Kidney epithelial cell (primary cell): ENCODE data around the gene CLCN2. TPM values are rescaled to one million over a fixed set of nuclear protein-coding genes. Genes with fewer than 3 reads are reported as not detected.
A peak's percentile ranks its signal among the peaks of the same experiment; 100 is the strongest.

Experiments used
- DNase-seq: peaks from one replicate; pipeline ENCODE4 v3.0.0-alpha.2; 2010; ENCODE audit warnings: low read depth
- H3K27me3 ChIP-seq: 2 replicates; pipeline ENCODE4 v1.6.0; 2011; ENCODE audit warnings: low read length; ENCODE audit not compliant: control insufficient read depth, insufficient read depth
- H3K36me3 ChIP-seq: 2 replicates; pipeline ENCODE4 v1.5.1; 2011; ENCODE audit warnings: low read length; ENCODE audit not compliant: control insufficient read depth, insufficient read depth
- H3K4me3 ChIP-seq: 2 replicates; pipeline ENCODE4 v1.5.1; 2011; ENCODE audit warnings: low read depth, mild to moderate bottlenecking, control low read depth, low read length
- CTCF ChIP-seq: IDR thresholded peaks from 2 replicates; pipeline ENCODE4 v1.5.1; 2011; ENCODE audit warnings: mild to moderate bottlenecking, moderate library complexity, low read length, control low read depth, inconsistent platforms; ENCODE audit not compliant: insufficient read depth, poor library complexity, severe bottlenecking
- total RNA-seq: library from RNA; depleted of rRNA; stranded (reverse); fragments of >200 nt; gene quantifications from 2 replicates; pipeline ENCODE4 v1.2.3, GENCODE V29; 2015

CLCN2 gene
- total RNA-seq, 1 donor from 2014 or later = 2.6 TPM

GRCh38 chr3:184357248-184358123 lies 3.9 kb downstream of the CLCN2 start:
- H3K27me3 ChIP-seq = no peaks in the 10 kb centered on the region
- no peak for TF ChIP-seq CTCF
- no peaks in the 10 kb centered on the region for H3K36me3 ChIP-seq
- H3K4me3 ChIP-seq = no peak overlapping the region
- no peak for DNase-seq

DNA sequence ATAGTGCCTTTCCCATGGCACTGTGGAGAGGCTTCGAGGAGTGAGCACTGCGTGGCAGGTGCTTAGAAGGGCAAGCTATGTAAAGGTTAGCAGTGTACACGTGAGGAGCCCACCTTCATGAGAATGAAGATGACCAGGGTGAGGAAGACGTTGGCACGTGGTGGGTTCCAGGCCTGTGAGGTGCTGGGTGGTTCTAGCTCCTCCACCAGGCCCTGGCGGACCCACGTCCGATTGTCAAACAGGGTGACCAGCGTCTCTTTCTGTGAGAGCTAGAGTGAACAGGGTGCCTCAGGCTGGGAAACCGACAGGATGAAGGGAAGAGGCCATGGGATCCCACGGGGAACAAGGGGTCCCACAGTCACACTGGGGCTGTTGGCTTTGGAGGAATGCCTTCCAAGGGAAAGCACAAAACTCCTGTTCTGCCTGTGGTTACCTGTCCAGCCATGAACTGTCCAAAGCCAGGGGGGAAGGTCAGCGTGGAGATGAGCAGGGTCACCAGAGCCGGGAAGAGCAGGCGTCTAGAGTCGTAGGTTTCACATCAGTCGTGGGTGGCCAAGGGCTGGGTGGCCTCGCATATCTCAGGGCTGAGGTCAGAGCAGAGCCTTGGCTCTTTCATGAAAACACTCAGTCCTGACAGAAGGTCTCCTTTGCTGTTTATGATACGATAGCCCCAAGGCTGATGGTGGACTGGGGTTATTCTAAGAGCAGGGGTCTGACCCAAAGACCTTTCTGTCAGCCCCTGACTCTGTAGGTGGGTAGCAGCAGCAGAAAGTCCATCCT lies 6.0 kb downstream of the CLCN2 start:
- DNase-seq = no peak
- no peaks in the 10 kb centered on the region for H3K27me3 ChIP-seq
- peaks cover 1% of the 10 kb centered on the region for H3K36me3 ChIP-seq
- H3K4me3 ChIP-seq = no peak overlapping the region
- TF ChIP-seq CTCF = no peak

GRCh38 chr3:184354754-184355153 lies 6.7 kb downstream of the CLCN2 start:
- TF ChIP-seq CTCF = no peak
- H3K27me3 ChIP-seq = no peaks in the 10 kb centered on the region
- no peak overlapping the region for H3K4me3 ChIP-seq
- H3K36me3 ChIP-seq = peaks cover 1% of the 10 kb centered on the region
- DNase-seq = no peak

GRCh38 chr3:184354121-184354728 lies 7.2 kb downstream of the CLCN2 start:
- Histone ChIP-seq H3K27me3 (no peaks in the 10 kb centered on the region), H3K36me3 (peaks cover 1% of the 10 kb centered on the region), H3K4me3 (no peak overlapping the region)
- no peak for DNase-seq
- peak; percentile 91 for TF ChIP-seq CTCF

GRCh38 chr3:184353546-184353941 lies 7.9 kb downstream of the CLCN2 start:
- Histone ChIP-seq H3K36me3 (peaks cover 1% of the 10 kb centered on the region), H3K4me3 (no peak overlapping the region), H3K27me3 (no peaks in the 10 kb centered on the region)
- no peak for TF ChIP-seq CTCF
- no peak for DNase-seq
